ENCODE results near the gene PSME2. TPM values are rescaled to one million over a fixed set of nuclear protein-coding genes. Genes with fewer than 3 reads are reported as not detected.

Gene PSME2
- total and polyA plus RNA-seq, 9 of the 15 experiments (the other 6 are each of a cell fraction or from before 2014, with no cell fraction given) = 111 to 579 (median 159) TPM

- no peak for TF ChIP-seq BCLAF1 (IDR thresholded peaks at IDR 0.05; ENCODE audit: borderline replicate concordance in 1 of 2, control insufficient read depth in 1 of 2, low read depth in 2 of 2, low read length in 1 of 2)
- no peak for TF ChIP-seq KLF6 (CRISPR knock-in tag; IDR thresholded peaks at IDR 0.05; ENCODE audit: borderline replicate concordance)
- no peak for TF ChIP-seq HMGN3 (IDR thresholded peaks at IDR 0.05; ENCODE audit: borderline replicate concordance, extremely low read depth, insufficient read length, low read depth, low read length)
- no peak for TF ChIP-seq THRAP3 (IDR thresholded peaks at IDR 0.05; ENCODE audit: borderline replicate concordance)
- TF ChIP-seq ZNF347 (CRISPR knock-in tag; IDR thresholded peaks at IDR 0.05; ENCODE audit: low read depth) = no peak
- TF ChIP-seq ZC3H4 (CRISPR knock-in tag; IDR thresholded peaks at IDR 0.05; ENCODE audit: borderline replicate concordance) = no peak
- TF ChIP-seq CREM (IDR thresholded peaks at IDR 0.05; ENCODE audit: low read depth) = peak; percentile 24; the same call in 1 of the 2 replicates
- no peak for TF ChIP-seq PHTF2 (CRISPR knock-in tag; IDR thresholded peaks at IDR 0.05)
- no peak for TF ChIP-seq SFPQ (IDR thresholded peaks at IDR 0.05; ENCODE audit: low read depth, low read length)
- TF ChIP-seq POLR2B (IDR thresholded peaks at IDR 0.05; ENCODE audit: low read depth, partially characterized antibody) = no peak
- TF ChIP-seq XRCC5 (IDR thresholded peaks at IDR 0.05; ENCODE audit: low read depth, low read length) = 0 out of 2 replicates have a peak, but pooled peaks have one; percentile 47
- peak; percentile 87 for TF ChIP-seq REST (IDR thresholded peaks at IDR 0.05; ENCODE audit: borderline replicate concordance)
- TF ChIP-seq REST (CRISPR knock-in tag; IDR thresholded peaks at IDR 0.05; ENCODE audit: low read depth) = no peak
These were observed 759 bp upstream of the PSME2 start, which contains the start of gene RNF31 (continued) for GRCh38 chr14:24146978-24147760.

Measured in K562 (cell line).